GM12865 (cell line): ENCODE data around the gene BYSL.

ENCODE experiments used
- DNase-seq: peaks from one replicate; pipeline ENCODE4 v3.0.0; 2010; ENCODE audit warnings: low read depth
- H3K4me3 ChIP-seq: 2 replicates; pipeline ENCODE4 v1.5.1; 2011; ENCODE audit warnings: mild to moderate bottlenecking, low read depth, low read length, control low read depth
- TF ChIP-seq, protein P1 (sequence below): IDR thresholded peaks from 2 replicates; pipeline ENCODE4 v1.5.1; 2011; ENCODE audit warnings: low read length, control low read depth, low read depth, inconsistent platforms; ENCODE audit not compliant: insufficient read depth; ENCODE audit errors: missing control alignments

The BYSL gene

DNA sequence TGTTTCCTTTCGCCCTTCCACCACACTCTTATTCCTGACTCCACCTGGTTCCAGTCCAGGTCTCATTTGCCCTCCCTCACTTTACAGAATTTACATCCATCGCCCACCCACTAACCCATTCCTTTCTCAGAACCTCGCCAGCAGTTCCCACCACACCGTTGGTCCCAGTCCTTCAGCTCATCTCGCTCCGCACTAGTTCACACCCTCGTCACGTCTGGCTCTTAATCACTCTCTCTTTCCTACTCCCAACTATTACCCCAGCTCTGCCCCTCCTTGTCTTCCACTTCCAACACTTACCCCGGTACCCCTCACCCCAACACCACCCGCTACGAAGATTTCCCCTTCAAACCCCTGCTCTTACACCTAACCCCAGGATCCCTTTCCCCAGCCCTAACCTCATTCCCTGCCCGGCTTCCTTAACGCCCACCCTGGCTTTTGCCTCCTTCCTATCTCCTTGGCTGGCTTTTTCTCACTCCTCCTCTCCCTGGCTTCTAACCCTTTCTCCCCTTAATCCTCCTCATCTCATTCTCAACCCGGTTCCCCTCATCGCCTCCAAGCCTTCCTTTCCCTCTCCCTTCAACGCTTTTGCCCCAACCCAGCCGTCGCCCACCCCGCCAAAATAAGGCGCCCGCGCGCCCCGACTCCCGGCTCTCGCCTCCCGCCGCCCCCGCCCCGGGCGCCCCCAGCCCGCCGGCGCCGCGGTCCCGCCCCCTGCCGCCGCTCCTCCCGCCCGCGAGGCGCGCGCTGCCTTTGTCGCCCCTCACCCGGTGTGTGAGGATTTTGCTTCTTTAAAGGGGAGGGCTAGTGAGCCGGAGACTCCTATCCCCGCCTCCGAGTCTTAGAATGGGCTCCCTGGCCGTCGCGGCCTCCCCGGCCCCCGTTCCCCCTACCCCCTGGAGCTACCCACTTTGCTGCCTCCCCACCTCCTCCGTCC, 26.7 kb upstream of the BYSL start:
- TF ChIP-seq, protein P1, sequence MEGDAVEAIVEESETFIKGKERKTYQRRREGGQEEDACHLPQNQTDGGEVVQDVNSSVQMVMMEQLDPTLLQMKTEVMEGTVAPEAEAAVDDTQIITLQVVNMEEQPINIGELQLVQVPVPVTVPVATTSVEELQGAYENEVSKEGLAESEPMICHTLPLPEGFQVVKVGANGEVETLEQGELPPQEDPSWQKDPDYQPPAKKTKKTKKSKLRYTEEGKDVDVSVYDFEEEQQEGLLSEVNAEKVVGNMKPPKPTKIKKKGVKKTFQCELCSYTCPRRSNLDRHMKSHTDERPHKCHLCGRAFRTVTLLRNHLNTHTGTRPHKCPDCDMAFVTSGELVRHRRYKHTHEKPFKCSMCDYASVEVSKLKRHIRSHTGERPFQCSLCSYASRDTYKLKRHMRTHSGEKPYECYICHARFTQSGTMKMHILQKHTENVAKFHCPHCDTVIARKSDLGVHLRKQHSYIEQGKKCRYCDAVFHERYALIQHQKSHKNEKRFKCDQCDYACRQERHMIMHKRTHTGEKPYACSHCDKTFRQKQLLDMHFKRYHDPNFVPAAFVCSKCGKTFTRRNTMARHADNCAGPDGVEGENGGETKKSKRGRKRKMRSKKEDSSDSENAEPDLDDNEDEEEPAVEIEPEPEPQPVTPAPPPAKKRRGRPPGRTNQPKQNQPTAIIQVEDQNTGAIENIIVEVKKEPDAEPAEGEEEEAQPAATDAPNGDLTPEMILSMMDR: no peak
- H3K4me3 ChIP-seq: peak overlapping the region; percentile 82
- DNase-seq: no peak

DNA sequence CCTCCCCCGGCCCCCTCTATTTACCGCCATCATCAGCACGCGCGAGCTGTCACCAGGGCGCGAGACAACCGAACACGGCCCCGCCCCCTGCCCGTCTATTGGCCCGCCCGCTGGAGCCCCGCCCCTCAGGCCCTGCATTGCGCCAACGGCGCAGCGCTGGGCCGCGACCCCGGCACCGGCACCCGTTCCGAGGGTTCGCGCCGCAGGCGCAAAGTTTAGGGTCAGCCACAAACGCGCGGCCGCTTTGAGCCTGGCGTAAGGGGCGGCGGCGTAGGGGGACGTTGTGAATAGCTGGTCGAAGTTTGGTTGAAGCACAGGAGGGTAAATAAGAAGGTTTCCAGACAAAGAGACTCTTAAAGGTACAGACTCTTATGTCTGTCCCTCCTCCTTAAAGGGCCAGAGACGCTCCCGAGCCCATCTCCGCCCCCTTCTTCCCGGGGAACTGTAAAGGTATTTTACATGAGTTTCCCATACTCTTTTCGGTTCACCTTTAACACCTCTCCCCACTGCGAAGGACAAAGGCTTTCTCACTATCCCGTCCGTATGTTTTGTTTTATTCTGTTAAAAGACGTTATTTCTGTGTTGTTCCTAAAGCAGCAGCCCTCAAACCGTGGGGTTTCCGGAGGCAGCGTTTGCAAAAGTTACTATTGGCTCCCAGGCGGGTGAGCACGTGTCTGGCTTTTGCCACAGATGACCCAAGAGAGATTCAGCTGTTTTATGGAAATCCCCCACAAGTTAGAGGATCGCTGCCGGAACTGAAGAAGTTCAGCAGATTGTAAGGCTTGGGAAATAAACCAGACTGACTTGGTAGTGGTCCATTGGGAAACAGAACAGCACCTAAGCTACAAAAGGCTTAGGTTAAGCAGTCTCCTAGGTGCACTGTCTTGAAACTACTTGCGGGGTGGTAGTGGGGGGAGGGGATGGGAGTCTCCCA, 25.7 kb upstream of the BYSL start, which contains the start of gene USP49:
Gene USP49, minus strand, starts transcription at position 76 of the 934 bp plus-strand sequence. CDS start 88,392 bp downstream, outside the sequence.
- TF ChIP-seq, protein P1: no peak
- H3K4me3 ChIP-seq: peak within 1 kb of the TSS; percentile 82
- peak; percentile 92 for DNase-seq

DNA sequence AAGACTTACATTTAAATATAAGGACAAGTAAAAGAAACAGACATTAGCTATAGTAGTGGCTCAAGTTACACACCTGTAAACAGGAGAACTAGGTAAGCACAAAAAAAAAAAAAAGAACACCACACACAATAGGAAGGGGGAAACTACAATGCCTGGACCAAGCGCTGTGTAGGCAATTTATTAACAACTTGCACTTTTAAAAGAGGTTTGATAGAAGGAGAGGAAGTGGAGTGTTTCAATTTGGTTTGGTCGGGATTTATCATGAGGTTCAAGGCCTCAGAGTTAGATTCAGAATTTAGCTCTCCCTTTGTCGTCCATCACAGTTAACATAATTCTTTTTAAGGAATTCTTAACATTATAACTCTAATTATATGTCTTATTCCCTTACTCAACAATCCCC, 25.0 kb upstream of the BYSL start:
- peak overlapping the region; percentile 82 for H3K4me3 ChIP-seq
- DNase-seq: no peak
- TF ChIP-seq, protein P1: no peak

DNA sequence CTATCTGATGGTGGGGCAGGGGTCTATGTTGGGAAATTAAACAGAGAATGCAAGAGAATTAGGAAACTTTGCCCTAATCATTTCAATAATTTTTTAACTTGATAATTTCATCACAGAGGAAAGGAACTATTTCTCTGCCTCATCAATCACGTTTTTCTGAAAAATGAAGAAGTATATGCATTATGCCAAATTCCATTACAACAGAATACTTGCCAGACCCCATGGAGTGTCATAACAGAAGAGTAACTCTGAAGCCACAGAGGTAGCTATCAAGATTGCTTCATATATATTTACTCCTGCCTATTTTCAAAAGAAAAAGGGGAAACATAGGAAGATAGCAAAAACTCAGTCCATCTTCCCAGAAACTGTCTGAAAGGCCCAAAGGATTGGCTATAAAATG, 20.4 kb upstream of the BYSL start:
- no peak for DNase-seq
- TF ChIP-seq, protein P1: no peak
- H3K4me3 ChIP-seq: no peak overlapping the region

DNA sequence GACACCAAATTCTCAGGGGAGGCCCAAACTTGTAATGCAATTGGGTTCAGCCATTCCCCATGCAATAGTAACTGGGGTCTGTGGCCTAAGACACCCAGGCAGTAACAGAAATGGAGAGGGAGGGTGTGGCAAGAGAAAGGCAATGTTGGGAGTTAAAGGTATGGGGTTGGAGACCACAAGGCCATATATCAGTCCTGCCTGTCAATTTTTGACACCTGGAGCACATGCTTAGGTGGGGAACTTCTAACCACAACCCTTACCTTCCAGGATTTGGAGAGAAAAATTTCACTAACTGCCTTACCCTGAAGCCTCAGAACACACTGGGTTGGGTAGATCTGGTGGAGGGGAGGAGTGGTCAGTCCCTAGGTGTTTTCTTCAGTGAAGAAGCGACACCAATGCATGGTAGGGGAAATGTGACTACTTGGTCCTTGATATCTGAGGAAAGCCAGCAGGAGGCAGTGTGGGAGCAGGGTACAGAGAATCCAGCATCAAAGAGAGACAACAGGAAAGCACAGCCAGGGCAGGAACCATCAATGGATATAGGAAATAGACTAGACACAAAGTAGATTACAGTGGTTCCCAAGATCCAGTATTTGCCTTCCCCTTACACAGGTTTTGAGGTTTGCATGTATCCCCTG, 19.3 kb upstream of the BYSL start:
- DNase-seq: peak; percentile 61
- TF ChIP-seq, protein P1: peak; percentile 48
- H3K4me3 ChIP-seq: no peak overlapping the region

DNA sequence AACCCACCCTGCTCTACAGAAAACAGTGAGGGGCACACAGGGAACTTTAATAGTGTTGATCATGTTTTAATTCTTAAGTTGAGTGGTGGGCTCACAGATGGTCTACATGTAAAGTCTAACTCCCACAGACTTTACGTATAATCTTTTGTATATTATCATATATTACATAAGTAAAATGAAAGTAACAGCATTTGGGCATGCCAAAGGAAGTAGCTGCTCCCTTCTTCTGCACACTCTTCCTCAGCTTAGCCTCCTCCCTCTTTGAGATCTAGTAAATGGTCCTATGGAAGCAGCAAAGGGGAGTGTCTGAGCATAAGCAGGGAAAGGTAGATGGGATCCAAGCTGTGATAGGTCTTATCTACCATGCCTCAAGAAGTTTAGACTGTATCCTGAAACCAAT, 11.6 kb upstream of the BYSL start:
- no peak overlapping the region for H3K4me3 ChIP-seq
- DNase-seq: no peak
- TF ChIP-seq, protein P1: no peak
